ENCODE results near the gene PAPPA. TPM values are rescaled to one million over a fixed set of nuclear protein-coding genes. Genes with fewer than 3 reads are reported as not detected.

PAPPA gene
- total RNA-seq, 1 experiment from 2014 or later, result 5.4 TPM

- no peak for DNase-seq (ENCODE audit: low read depth)
Measured at GRCh38 chr9:116344416-116344815, 190.8 kb downstream of the PAPPA start.

DNA sequence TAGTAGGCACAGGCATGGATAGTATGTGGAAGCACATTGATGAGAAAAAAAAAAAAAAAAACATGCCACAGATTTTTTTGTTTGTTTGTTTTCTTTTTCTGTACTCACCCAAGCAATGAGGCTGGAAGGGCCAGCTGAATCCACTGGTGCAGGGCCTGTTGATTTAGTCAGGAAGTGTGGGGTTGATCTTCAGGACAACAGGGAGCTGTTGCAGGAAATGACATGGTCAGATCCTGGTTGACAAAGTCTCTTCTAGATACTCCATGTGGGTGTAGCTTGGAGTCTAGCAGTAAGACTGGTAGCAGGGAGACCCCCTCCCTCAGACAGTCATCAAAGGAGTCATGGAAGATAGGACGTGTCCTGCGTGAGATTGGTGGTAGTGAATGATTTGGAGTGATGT, 191.8 kb downstream of the PAPPA start:
- no peak for DNase-seq (ENCODE audit: low read depth)

- no peak for DNase-seq (ENCODE audit: low read depth)
Measured at GRCh38 chr9:116345817-116346216, 192.2 kb downstream of the PAPPA start.

- DNase-seq (ENCODE audit: low read depth), result no peak
Measured at GRCh38 chr9:116349684-116350083, 196.1 kb downstream of the PAPPA start.

GRCh38 chr9:116350213-116350612, 196.6 kb downstream of the PAPPA start:
- no peak for DNase-seq (ENCODE audit: low read depth)

- no peak for DNase-seq (ENCODE audit: low read depth)
Measured at GRCh38 chr9:116352958-116353357, 199.4 kb downstream of the PAPPA start.

DNA sequence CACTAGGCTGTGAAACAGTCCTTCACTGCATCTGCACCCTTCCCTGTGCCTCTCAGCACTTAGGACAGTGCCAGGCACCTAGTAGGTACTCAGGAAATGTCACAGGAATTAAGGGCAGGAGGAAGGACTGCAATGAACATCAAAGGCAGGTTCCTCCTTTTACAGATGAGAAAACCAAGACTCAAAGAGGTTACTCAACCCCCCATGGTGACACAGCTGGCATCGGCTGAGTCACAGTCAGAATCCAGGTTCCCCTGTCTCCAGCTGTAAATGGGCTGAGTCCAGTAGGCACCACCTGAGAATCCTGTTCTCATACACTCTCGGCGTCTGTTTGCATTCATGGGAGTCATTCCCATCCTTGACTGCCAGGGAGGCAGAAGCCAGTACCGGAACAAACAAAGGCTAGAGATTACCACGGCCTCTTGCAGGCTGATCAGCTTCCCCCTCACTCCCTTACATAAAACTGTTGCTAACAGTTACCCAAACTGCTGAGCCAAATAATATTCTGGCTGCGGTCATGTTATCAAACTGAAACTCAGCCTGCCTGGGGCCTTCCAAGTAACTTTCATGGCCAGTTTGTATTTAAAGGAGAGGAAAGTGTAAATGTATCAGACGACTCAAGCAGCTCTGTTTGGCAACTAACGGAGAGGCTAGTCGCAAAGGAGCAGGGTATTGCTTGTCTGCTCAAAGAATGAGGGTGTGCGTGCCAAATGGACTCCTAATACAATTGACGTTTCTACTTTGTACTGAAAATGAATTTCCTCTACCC, 201.7 kb downstream of the PAPPA start:
- DNase-seq (ENCODE audit: low read depth), result no peak

DNA sequence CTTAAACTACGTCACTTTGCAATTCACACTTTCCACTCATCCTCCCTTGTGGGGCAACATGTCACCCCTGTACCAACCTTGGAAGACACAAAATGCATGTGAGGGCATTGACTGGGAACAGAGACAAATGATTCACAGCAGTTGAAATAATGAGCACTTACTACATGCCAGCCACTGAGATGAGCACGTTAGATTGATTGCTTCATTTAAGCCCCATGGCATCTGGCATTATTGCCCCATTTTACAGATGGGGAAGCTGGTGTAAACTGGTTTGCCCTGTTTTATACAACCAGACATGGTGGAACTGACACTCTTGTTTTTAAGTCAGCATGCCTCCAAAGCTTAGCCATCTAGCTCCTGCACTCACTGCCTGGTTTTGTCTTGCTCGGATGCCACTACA, 204.7 kb downstream of the PAPPA start:
- DNase-seq (ENCODE audit: low read depth), result no peak

GRCh38 chr9:116360016-116360415, 206.4 kb downstream of the PAPPA start:
- DNase-seq (ENCODE audit: low read depth), result no peak

GRCh38 chr9:116360989-116361388, 207.4 kb downstream of the PAPPA start:
- DNase-seq (ENCODE audit: low read depth), result no peak

DNA sequence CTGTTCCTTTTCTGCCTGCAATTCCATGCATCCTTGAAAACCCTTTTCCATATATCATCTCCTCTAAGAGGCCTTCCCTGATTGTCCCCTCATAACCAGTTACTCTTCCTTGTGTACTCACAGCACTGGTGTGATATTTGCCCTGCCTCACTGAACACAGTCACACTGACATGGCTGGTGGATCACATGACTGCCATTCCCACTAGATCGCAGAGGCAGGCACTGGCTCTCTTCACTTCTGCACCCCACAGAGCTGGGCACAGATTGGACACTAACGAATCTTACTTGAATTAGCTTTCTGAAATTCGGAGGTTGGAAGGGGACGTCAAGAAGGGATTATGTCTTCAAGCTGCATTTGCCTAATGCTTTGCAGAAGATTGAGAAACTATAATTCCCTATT, 208.0 kb downstream of the PAPPA start:
- DNase-seq (ENCODE audit: low read depth), result no peak

GRCh38 chr9:116362493-116362892, 208.9 kb downstream of the PAPPA start:
- no peak for DNase-seq (ENCODE audit: low read depth)

- peak; percentile 71 for DNase-seq (ENCODE audit: low read depth)
Measured at GRCh38 chr9:116365056-116365471, 211.5 kb downstream of the PAPPA start.

- DNase-seq (ENCODE audit: low read depth), result no peak
Measured at GRCh38 chr9:116366241-116366640, 212.7 kb downstream of the PAPPA start.

DNA sequence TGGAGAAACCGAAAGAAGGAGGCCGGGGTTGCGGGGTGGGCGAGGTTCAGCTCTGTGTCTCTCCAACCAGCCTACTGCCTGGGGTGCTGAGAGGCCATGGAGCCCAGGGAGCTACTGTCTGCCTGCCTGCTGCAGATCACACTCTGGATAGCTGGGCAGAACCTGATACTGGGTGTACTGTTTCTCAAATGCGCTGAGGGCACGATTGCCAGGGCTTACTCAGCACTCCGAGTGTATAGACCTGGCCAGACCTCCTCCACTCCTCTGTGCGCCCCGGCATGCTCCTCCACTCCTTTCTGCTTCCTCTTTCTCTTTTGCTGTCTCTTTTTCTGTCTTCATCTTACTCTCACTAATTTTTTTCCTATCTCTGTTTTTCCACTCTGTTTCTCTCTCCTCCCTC, 215.1 kb downstream of the PAPPA start:
- DNase-seq (ENCODE audit: low read depth), result no peak

DNA sequence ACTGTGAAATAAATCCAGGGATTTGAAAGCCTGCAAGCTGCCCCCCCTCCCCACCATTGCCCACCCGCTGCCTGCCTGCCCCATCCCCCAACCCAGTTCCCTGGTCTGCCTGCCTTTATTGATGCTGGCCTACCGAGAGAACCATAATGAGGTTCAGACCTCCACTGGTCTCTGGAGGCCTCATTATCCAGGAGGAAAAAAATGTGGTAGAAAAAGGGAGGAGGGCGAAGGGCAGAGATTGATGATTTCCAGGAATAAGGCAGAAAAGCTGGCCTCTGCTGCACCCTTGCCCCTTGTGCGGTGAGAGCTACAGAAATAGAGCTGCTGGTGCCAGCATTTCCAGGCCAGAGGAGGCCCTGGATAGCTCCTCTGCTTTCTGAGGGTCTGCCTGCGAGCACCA, 216.1 kb downstream of the PAPPA start:
- DNase-seq (ENCODE audit: low read depth), result no peak

- no peak for DNase-seq (ENCODE audit: low read depth)
Measured at GRCh38 chr9:116370556-116370955, 217.0 kb downstream of the PAPPA start.

DNA sequence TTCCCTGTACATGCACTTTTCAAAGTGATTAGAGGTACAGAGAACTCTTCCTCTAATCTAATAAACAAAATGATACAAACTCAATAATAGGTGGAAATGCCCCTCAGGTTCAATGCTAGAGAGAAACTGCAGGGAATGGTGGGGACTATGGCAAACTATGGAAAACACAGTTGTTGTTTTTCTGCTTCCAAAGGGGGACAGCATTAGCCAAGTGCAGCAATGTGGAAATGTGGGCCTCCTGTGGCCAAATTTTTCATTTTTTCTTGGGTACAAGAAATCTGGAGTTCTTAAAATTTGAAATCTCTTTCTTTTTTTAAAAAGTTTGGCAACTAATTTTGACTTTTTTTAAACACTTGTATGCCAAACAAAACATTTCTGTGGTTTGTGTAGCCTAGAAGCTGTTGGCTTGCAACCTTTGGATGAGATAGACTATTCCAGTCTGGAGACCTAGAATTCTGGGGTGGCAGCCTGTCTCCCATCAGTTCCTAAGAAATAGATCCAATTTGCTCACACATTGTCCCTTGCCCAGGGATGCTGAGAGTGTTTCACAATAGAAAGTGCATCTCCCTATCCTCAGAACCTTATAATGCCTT, 218.6 kb downstream of the PAPPA start:
- no peak for DNase-seq (ENCODE audit: low read depth)

GRCh38 chr9:116372786-116373185, 219.2 kb downstream of the PAPPA start:
- DNase-seq (ENCODE audit: low read depth), result no peak

- DNase-seq (ENCODE audit: low read depth), result peak; percentile 93
Measured at GRCh38 chr9:116377179-116377798, 223.7 kb downstream of the PAPPA start.

GRCh38 chr9:116378873-116379272, 225.3 kb downstream of the PAPPA start:
- no peak for DNase-seq (ENCODE audit: low read depth)

- DNase-seq (ENCODE audit: low read depth), result no peak
Measured at GRCh38 chr9:116379821-116380220, 226.2 kb downstream of the PAPPA start.

- DNase-seq (ENCODE audit: low read depth), result no peak
Measured at GRCh38 chr9:116380496-116380995, 227.0 kb downstream of the PAPPA start.

Data from HT1080 (cell line).